Loucy (cell line): ENCODE measurements around the gene GHITM.

ENCODE experiments used
- EZH2phosphoT487 ChIP-seq: fragments of 200-600 bp; IDR thresholded peaks from 2 replicates; pipeline ENCODE4 v1.6.1; 2018; ENCODE audit warnings: antibody characterized with exemption, mild to moderate bottlenecking, moderate library complexity, borderline replicate concordance
- TF ChIP-seq, protein P1 (sequence below): fragments of 200-600 bp; sonication (generic); conservative IDR thresholded peaks from 2 replicates; pipeline ENCODE4 v1.5.1; 2014; ENCODE audit warnings: mild to moderate bottlenecking, antibody characterized with exemption, low read length

DNA sequence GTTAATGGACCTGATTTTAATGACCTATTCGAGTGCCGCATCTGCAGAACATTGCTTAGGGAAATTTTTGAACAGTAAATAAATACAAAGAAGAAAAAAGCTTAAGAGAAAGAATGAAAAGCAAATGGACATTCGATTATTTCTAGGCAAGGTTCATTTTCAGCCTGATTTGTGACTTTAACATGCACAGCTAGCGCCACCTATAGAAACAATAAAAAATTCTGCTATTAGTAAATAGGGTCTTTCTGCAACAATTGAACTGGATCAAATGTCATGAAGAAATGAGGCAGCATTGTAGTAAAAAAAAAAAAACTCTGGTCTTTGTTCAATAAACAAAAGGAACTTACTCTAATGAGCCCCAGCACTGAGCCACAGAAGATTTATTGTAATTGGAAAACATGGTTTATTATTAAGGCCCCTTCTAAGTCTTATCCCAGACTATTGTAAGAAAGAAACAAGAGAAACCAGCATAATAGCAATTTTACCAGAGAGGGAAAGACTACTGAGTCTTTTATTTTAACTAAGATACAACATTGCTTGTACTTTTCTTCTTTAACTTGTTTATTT is 41.4 kb upstream of the GHITM start:
- TF ChIP-seq, protein P1, sequence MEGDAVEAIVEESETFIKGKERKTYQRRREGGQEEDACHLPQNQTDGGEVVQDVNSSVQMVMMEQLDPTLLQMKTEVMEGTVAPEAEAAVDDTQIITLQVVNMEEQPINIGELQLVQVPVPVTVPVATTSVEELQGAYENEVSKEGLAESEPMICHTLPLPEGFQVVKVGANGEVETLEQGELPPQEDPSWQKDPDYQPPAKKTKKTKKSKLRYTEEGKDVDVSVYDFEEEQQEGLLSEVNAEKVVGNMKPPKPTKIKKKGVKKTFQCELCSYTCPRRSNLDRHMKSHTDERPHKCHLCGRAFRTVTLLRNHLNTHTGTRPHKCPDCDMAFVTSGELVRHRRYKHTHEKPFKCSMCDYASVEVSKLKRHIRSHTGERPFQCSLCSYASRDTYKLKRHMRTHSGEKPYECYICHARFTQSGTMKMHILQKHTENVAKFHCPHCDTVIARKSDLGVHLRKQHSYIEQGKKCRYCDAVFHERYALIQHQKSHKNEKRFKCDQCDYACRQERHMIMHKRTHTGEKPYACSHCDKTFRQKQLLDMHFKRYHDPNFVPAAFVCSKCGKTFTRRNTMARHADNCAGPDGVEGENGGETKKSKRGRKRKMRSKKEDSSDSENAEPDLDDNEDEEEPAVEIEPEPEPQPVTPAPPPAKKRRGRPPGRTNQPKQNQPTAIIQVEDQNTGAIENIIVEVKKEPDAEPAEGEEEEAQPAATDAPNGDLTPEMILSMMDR, result peak; percentile 75
- no peak for TF ChIP-seq EZH2phosphoT487
